ENCODE measurements around the gene S100A16.
"Not testable (repeated sequence)": the region's sequence is repeated elsewhere in the genome, so short reads cannot be mapped to it uniquely, and the experiment has no call there.

The S100A16 gene

DNA sequence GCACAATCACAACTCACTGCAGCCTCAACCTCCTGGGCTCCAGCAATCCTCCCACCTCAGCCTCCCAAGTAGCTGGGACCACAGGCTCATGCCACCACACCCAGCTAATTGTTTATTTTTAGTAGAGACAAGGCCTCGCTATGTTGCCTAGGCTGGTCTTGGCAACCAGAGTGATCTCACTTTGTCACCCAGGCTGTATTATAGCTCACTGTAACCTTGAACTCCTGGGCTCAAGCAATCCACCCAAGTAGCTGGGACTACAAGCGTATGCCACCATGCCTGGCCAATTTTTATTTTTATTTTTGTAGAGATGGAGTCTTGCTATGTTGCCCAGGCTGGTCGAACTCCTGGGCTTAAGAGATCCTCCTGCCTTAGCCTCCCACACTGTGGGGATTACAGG lies 50.9 kb downstream of the S100A16 start:
- DNase-seq (ENCODE audit: low read depth in 2 of 2) = not testable (repeated sequence)

DNA sequence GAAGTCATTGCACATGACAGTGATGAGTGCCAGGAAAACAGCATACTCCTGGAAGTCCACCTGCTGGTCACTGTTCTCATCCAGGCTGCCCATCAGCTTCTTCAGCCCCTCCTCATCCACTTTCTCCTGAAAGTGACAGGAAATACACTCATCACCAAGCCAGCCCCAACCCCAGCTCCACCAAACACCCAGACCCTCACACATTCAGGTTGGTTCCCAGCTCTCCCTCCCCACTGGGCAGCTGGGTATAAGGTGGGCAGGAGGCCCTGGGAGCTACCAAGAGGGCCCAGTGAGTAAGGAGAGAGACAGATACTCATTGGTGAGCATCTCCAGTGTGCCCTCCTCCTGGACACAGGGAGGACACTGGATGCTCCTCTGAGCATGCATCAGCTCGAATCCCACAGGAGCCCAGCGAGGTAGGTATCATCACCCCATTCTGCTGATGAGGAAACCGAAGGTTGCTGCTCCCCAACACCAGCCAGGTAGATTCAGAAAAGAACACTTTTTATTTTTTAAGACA lies 51.4 kb downstream of the S100A16 start:
- DNase-seq (ENCODE audit: low read depth in 2 of 2) = no peak

GRCh38 chr1:153560771-153561465 lies 52.0 kb downstream of the S100A16 start:
- DNase-seq (ENCODE audit: low read depth in 2 of 2) = no peak

DNA sequence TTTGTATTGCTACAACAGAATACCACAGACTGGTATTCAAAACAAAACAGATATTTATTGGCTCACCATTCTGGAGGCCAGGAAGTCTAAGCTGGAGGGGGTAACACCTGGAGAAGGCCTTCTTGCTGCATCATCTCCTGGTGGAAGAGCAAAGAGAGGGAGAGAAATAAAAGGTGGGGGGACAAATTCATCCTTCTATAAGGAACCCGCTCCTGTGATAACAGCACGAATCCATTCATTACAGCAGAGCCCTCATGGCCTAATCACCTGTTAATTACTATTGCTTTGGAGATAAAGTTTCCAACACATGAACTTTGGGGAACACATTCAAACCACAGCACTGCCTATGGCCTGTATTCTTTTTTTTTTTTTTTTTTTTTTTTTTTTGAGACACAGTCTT lies 52.7 kb downstream of the S100A16 start:
- no peak for DNase-seq (ENCODE audit: low read depth in 2 of 2)

DNA sequence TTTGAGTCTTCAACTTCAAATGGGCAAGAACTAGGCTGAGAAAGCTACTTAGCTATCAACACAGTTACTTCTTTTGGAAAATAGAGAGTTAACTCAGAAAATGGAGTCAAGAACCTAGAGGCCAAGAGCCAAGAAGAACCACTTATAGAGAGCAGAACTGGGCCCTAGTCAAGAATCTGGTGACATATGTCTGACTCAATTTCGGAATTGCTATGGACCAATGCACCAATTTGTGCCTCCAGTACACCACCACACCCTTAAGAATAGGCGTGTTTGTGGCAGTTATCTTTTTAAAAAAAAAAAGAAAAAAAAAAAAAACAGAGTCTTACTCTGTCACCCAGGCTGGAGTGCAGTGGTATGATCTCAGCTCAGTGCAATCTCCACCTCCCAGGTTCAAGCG lies 55.1 kb downstream of the S100A16 start:
- DNase-seq (ENCODE audit: low read depth in 2 of 2) = no peak

Data from stimulated activated CD8-positive, alpha-beta memory T cell treated with anti-CD3 and anti-CD28 coated beads, Interleukin-7, amount 100 ng/mL, for 4 hours (primary cell).